Measurements from ENCODE around the gene ARHGEF19. TPM values are rescaled to one million over a fixed set of nuclear protein-coding genes. Genes with fewer than 3 reads are reported as not detected.
A peak's percentile ranks its signal among the peaks of the same experiment; 100 is the strongest.

ARHGEF19 gene
- total and polyA plus RNA-seq, 3 donors from 2014 or later, result 6.0 to 10.1 (median 8.5) TPM

- Histone ChIP-seq H3K9me3 (no peaks in the 10 kb centered on the region), H3K36me3 (ENCODE audit: low read depth, missing control alignments) (no peaks in the 10 kb centered on the region), H3K27me3 (no peaks in the 10 kb centered on the region), H3K27ac (no peak overlapping the region), H3K4me3 (peak overlapping the region; percentile 63 to 70), H3K4me1 (peaks cover 7% of the 10 kb centered on the region)
- intact Hi-C loops (cut with DNase I; ENCODE audit: low total_unique reads), result no loop called here
- 26 to 38% methylated on average over 11 to 17 of the region's 17 CpGs for WGBS, 2 donors
- TF ChIP-seq CTCF (IDR thresholded peaks at IDR 0.05) (no peak), POLR2A (IDR thresholded peaks at IDR 0.05) (no peak)
- no peak for DNase-seq
These were observed 58.3 kb downstream of the ARHGEF19 start for GRCh38 chr1:16153999-16154673.

DNA sequence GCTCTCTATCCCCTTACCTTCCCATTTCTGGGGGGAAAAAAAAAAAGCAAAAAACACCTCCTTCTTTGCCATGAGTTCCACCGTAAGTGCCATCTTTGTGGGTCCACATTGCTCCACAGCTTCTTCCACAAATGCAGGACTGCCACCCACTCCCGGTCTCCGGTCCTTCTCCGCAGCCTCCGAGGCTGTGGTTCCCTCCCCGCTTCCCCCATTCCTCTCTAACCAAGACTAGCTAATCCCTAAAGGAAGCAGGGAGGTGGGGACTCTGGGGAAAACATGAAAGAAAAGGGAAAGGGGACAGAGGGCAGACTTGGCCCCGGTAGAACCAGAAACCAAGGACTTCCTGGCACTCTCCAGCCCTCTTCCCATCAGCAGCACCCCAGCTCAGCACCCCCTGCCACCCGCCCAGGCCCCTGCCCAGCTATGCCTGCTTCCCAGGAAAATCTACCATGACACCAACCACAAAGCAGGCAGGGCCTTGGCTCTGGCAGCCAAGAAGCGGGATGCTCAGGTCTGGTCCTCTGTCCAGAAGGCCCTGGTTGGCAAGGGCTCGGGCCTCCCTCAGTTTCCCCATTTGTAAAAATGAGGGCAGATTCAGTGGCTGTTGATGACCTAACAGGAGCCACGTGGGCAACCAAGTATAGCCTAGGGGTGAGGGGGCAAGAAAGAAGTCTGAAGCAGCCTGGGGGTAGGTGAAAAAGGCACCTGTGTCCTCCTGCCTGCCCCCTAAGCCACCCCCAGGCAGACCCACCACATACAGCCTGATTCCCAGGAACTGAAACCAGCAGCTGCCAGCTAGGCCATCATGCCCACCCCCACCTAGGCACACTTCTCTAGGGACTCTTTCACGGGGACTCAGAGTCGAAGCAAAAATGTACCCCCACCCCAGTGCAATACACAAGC is 59.1 kb downstream of the ARHGEF19 start:
- WGBS, 2 donors, result 65 to 72% methylated on average over 13 of the region's 13 CpGs
- Histone ChIP-seq H3K27ac (peak overlapping the region in 1 of 2 donors; percentile 30), H3K4me3 (no peak overlapping the region), H3K4me1 (peaks cover 7% of the 10 kb centered on the region), H3K36me3 (ENCODE audit: low read depth, missing control alignments) (no peaks in the 10 kb centered on the region), H3K9me3 (no peaks in the 10 kb centered on the region), H3K27me3 (no peaks in the 10 kb centered on the region)
- TF ChIP-seq POLR2A (IDR thresholded peaks at IDR 0.05) (no peak), CTCF (IDR thresholded peaks at IDR 0.05) (no peak)
- no peak for DNase-seq
- intact Hi-C loops (cut with DNase I; ENCODE audit: low total_unique reads), result no loop called here

- TF ChIP-seq POLR2A (IDR thresholded peaks at IDR 0.05) (no peak), CTCF (IDR thresholded peaks at IDR 0.05) (no peak)
- H3K27ac ChIP-seq, result peak overlapping the region in 1 of 2 donors; percentile 30
- no peak overlapping the region for H3K4me3 ChIP-seq
- H3K27me3 ChIP-seq, result no peaks in the 10 kb centered on the region
- intact Hi-C loops (cut with DNase I; ENCODE audit: low total_unique reads), result no loop called here
- no peaks in the 10 kb centered on the region for H3K36me3 ChIP-seq (ENCODE audit: low read depth, missing control alignments)
- no peak for DNase-seq
- no peaks in the 10 kb centered on the region for H3K9me3 ChIP-seq
- H3K4me1 ChIP-seq, result peaks cover 7% of the 10 kb centered on the region
- WGBS, 2 donors, result 65 to 71% methylated on average over 3 to 15 of the region's 16 CpGs
These were observed 59.9 kb downstream of the ARHGEF19 start for GRCh38 chr1:16152481-16153087.

DNA sequence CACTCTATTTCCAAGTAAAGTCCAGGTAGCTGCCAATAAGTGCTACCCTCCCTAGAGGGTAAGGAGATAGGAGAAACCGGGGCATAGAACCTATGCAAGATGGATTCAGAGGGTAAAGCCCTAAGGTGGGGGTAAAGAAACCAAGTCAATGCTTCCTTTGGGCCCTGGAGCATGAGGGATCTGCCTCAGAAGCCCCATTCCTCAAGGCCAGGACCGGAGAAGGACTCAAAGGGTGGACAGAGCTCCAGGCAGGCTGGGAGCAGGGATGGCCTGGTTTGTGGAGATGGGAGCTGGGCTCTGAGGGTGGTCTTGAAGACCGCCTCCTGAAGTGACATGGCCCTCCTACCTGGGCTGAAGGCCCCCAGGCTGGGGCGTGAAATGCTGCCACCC is 60.5 kb downstream of the ARHGEF19 start:
- no peaks in the 10 kb centered on the region for H3K9me3 ChIP-seq
- no peak overlapping the region for H3K4me3 ChIP-seq
- no peak for DNase-seq
- intact Hi-C loops (cut with DNase I; ENCODE audit: low total_unique reads), result no loop called here
- no peaks in the 10 kb centered on the region for H3K27me3 ChIP-seq
- peaks cover 13% of the 10 kb centered on the region for H3K4me1 ChIP-seq
- H3K27ac ChIP-seq, result no peak overlapping the region
- WGBS, 2 donors, result 84 to 100% methylated on average over 3 to 4 of the region's 4 CpGs
- TF ChIP-seq CTCF (IDR thresholded peaks at IDR 0.05) (no peak), POLR2A (IDR thresholded peaks at IDR 0.05) (no peak)
- H3K36me3 ChIP-seq (ENCODE audit: low read depth, missing control alignments), result no peaks in the 10 kb centered on the region

Measured in testis (tissue), 3 donors.